Colonic mucosa (tissue), 4 donors: ENCODE measurements around the gene TSPAN31. TPM values are rescaled to one million over a fixed set of nuclear protein-coding genes. Genes with fewer than 3 reads are reported as not detected.
A peak's percentile ranks its signal among the peaks of the same experiment; 100 is the strongest.
"Not testable (repeated sequence)": the region's sequence is repeated elsewhere in the genome, so short reads cannot be mapped to it uniquely, and the experiment has no call there.

Experiments
- DNase-seq: peaks from one replicate; pipeline ENCODE4 v3.0.0-alpha.2; 2020
- H3K27ac ChIP-seq: fragments of 200-600 bp; one replicate; pipeline ENCODE4 v1.8.0; 2021
- H3K27me3 ChIP-seq: fragments of 200-600 bp; one replicate; pipeline ENCODE4 v1.8.0; 2021
- H3K36me3 ChIP-seq: fragments of 200-600 bp; one replicate; pipeline ENCODE4 v1.8.0; 2021
- H3K4me1 ChIP-seq: fragments of 200-600 bp; one replicate; pipeline ENCODE4 v1.8.0; 2021; ENCODE audit warnings: mild to moderate bottlenecking
- H3K4me3 ChIP-seq: fragments of 200-600 bp; one replicate; pipeline ENCODE4 v1.8.0; 2021
- H3K9ac ChIP-seq, 2 donors: one replicate each; pipeline ENCODE4 v1.7.0; 2013; ENCODE audit warnings: control low read depth in 2 of 2, low read depth in 2 of 2, low read length in 2 of 2
- H3K9me3 ChIP-seq: fragments of 200-600 bp; one replicate; pipeline ENCODE4 v1.8.0; 2021
- CTCF ChIP-seq: fragments of 200-600 bp; IDR thresholded peaks from one replicate; pipeline ENCODE4 v1.8.0; 2022; ENCODE audit warnings: antibody characterized with exemption, mild to moderate bottlenecking
- intact Hi-C: fragments of 100-400 bp; cut with DNase I; formaldehyde crosslinking; loops from one replicate; pipeline ENCODE4 v1.14.1; 2022
- total RNA-seq, 2 donors: library from RNA; stranded (reverse); fragmentation: NEBNext Ultra II Directional in 1 of 2; extraction: Animal tissue kit (Norgen Biotek cat#: 25700) in 1 of 2; gene quantifications; one replicate each; pipeline ENCODE4 v1.2.1, GENCODE V29; 2021
- donor health status: healthy.
- donor health status: DM: no; HTN: no; CAD: no.
- donor health status: DM: no; HTN: no; CAD: no.

The TSPAN31 gene
- total RNA-seq, 2 donors from 2014 or later = 19.3 to 32.3 TPM

- H3K27ac ChIP-seq = no peak overlapping the region
- intact Hi-C loops = no loop called here
- H3K36me3 ChIP-seq = no peaks in the 10 kb centered on the region
- no peak for DNase-seq
- H3K4me3 ChIP-seq = no peak overlapping the region
- H3K4me1 ChIP-seq = peaks cover 8% of the 10 kb centered on the region
- H3K9ac ChIP-seq = no peak overlapping the region
- peaks cover 13% of the 10 kb centered on the region for H3K27me3 ChIP-seq
- no peaks in the 10 kb centered on the region for H3K9me3 ChIP-seq
- TF ChIP-seq CTCF = no peak
Observed at GRCh38 chr12:57770734-57771133, 25.9 kb downstream of the TSPAN31 start.

GRCh38 chr12:57771236-57771872 lies 26.5 kb downstream of the TSPAN31 start:
- Histone ChIP-seq H3K36me3 (no peaks in the 10 kb centered on the region), H3K27ac (peak overlapping the region; percentile 95), H3K27me3 (peaks cover 7% of the 10 kb centered on the region), H3K9me3 (no peaks in the 10 kb centered on the region), H3K4me1 (peaks cover 4% of the 10 kb centered on the region), H3K9ac (peak overlapping the region; percentile 41 to 94), H3K4me3 (peak overlapping the region; percentile 80)
- no peak for TF ChIP-seq CTCF
- intact Hi-C loops = no loop called here
- peak; percentile 91 for DNase-seq

- intact Hi-C loops = no loop called here
Observed at GRCh38 chr12:57771873-57772428, 27.1 kb downstream of the TSPAN31 start, which contains the start of gene METTL1. Gene METTL1, minus strand, starts transcription at chr12:57772105. Its CDS starts 22 bp downstream, at chr12:57772083.

GRCh38 chr12:57772429-57773322 lies 27.8 kb downstream of the TSPAN31 start, which contains the start of gene EEF1AKMT3:
Gene EEF1AKMT3, plus strand, starts transcription at chr12:57772614. Its CDS starts 111 bp downstream, at chr12:57772725.
- Histone ChIP-seq H3K9ac (peak within 1 kb of the TSS; percentile 85 to 94), H3K4me3 (peak within 1 kb of the TSS; percentile 80), H3K4me1 (peaks cover 4% of the 10 kb centered on the region), H3K27ac (peak within 1 kb of the TSS; percentile 95), H3K27me3 (no peaks in the 10 kb centered on the region), H3K9me3 (no peaks in the 10 kb centered on the region), H3K36me3 (no peaks in the 10 kb centered on the region)
- peak; percentile 81 for DNase-seq
- intact Hi-C loops = no loop called here
- no peak for TF ChIP-seq CTCF

More at GRCh38 chr12:57771873-57772428, 27.1 kb downstream of the TSPAN31 start, which contains the start of gene METTL1:
- peak; percentile 97 for DNase-seq
- Histone ChIP-seq H3K36me3 (no peaks in the 10 kb centered on the region), H3K27me3 (peaks cover 1% of the 10 kb centered on the region), H3K9ac (peak within 1 kb of the TSS; percentile 85 to 94), H3K4me3 (peak within 1 kb of the TSS; percentile 80), H3K27ac (peak within 1 kb of the TSS; percentile 95), H3K4me1 (peaks cover 4% of the 10 kb centered on the region), H3K9me3 (no peaks in the 10 kb centered on the region)
- TF ChIP-seq CTCF = no peak

- H3K9ac ChIP-seq, H3K4me1 ChIP-seq, intact Hi-C loops, H3K27ac ChIP-seq, H3K36me3 ChIP-seq, H3K4me3 ChIP-seq, H3K9me3 ChIP-seq, DNase-seq, H3K27me3 ChIP-seq: not testable (repeated sequence)
Observed at GRCh38 chr12:57774634-57775033, 29.8 kb downstream of the TSPAN31 start.
